Measurements from ENCODE around the gene CDK6. TPM values are rescaled to one million over a fixed set of nuclear protein-coding genes. Genes with fewer than 3 reads are reported as not detected.

The CDK6 gene
- total RNA-seq, 1 experiment from 2014 or later, result 124 TPM

GRCh38 chr7:92633211-92633906, 203.0 kb downstream of the CDK6 start:
- Mint-ChIP-seq H3K36me3 (ENCODE audit: insufficient read depth, unreplicated experiment) (no peaks in the 10 kb centered on the region), H3K9me3 (ENCODE audit: unreplicated experiment) (no peaks in the 10 kb centered on the region), H3K27ac (ENCODE audit: low read depth, unreplicated experiment) (peak overlapping the region; percentile 70), H3K4me1 (ENCODE audit: insufficient read depth, unreplicated experiment) (peaks cover 39% of the 10 kb centered on the region), H3K27me3 (ENCODE audit: insufficient read depth, unreplicated experiment) (no peaks in the 10 kb centered on the region), H3K4me3 (ENCODE audit: unreplicated experiment) (peak overlapping the region; percentile 60)
- ChIA-PET POLR2A (interaction anchor here (0.9 to 4.1 kb wide), 4 partner anchors 12 to 202 kb away, joined by 3 to 29 read pairs (median 3); partner anchors contain the start of gene FAM133B), CTCF (interaction anchor here (0.7 to 2.3 kb wide), 6 partner anchors 13 to 203 kb away, joined by 3 to 11 read pairs (median 4); no protein-coding TSS in a partner anchor)
- TF ChIP-seq CTCF (IDR thresholded peaks at IDR 0.05; ENCODE audit: unreplicated experiment), result no peak
- BruUV-seq (replicated peaks), result no TSS peak
- peak; percentile 90 for DNase-seq (ENCODE audit: unreplicated experiment)
- intact Hi-C loops (cut with micrococcal nuclease), result no loop called here

- Mint-ChIP-seq H3K9me3 (ENCODE audit: unreplicated experiment) (no peaks in the 10 kb centered on the region), H3K27ac (ENCODE audit: low read depth, unreplicated experiment) (peak overlapping the region; percentile 70), H3K4me1 (ENCODE audit: insufficient read depth, unreplicated experiment) (peaks cover 39% of the 10 kb centered on the region), H3K27me3 (ENCODE audit: insufficient read depth, unreplicated experiment) (no peaks in the 10 kb centered on the region), H3K4me3 (ENCODE audit: unreplicated experiment) (peak overlapping the region; percentile 60), H3K36me3 (ENCODE audit: insufficient read depth, unreplicated experiment) (no peaks in the 10 kb centered on the region)
- TF ChIP-seq CTCF (IDR thresholded peaks at IDR 0.05; ENCODE audit: unreplicated experiment), result no peak
- intact Hi-C loops (cut with micrococcal nuclease), result no loop called here
- DNase-seq (ENCODE audit: unreplicated experiment), result no peak
- no TSS peak for BruUV-seq (replicated peaks)
- ChIA-PET POLR2A (interaction anchor here (0.7 to 4.1 kb wide), 6 partner anchors 12 to 203 kb away, joined by 3 to 29 read pairs (median 3); partner anchors contain the start of gene FAM133B), CTCF (interaction anchor here (0.7 to 2.3 kb wide), 5 partner anchors 12 to 423 kb away, joined by 3 to 11 read pairs (median 3); no protein-coding TSS in a partner anchor)
Measured at GRCh38 chr7:92632791-92633190, 203.6 kb downstream of the CDK6 start.

GRCh38 chr7:92631850-92632487, 204.4 kb downstream of the CDK6 start:
- intact Hi-C loops (cut with micrococcal nuclease), result no loop called here
- ChIA-PET CTCF (interaction anchor here (0.5 to 2.3 kb wide), 10 partner anchors 11 to 424 kb away, joined by 3 to 11 read pairs (median 3); no protein-coding TSS in a partner anchor), POLR2A (interaction anchor here (0.7 to 1.7 kb wide), 3 partner anchors 42 to 199 kb away, joined by 3 to 4 read pairs (median 3); partner anchors contain the start of gene FAM133B)
- Mint-ChIP-seq H3K36me3 (ENCODE audit: insufficient read depth, unreplicated experiment) (peaks cover 6% of the 10 kb centered on the region), H3K9me3 (ENCODE audit: unreplicated experiment) (no peaks in the 10 kb centered on the region), H3K4me1 (ENCODE audit: insufficient read depth, unreplicated experiment) (peaks cover 39% of the 10 kb centered on the region), H3K4me3 (ENCODE audit: unreplicated experiment) (no peak overlapping the region), H3K27ac (ENCODE audit: low read depth, unreplicated experiment) (no peak overlapping the region), H3K27me3 (ENCODE audit: insufficient read depth, unreplicated experiment) (no peaks in the 10 kb centered on the region)
- no peak for DNase-seq (ENCODE audit: unreplicated experiment)
- no peak for TF ChIP-seq CTCF (IDR thresholded peaks at IDR 0.05; ENCODE audit: unreplicated experiment)
- BruUV-seq (replicated peaks), result no TSS peak
